ENCODE measurements around the gene IRF8. TPM values are rescaled to one million over a fixed set of nuclear protein-coding genes. Genes with fewer than 3 reads are reported as not detected.
"Not testable (repeated sequence)": the region's sequence is repeated elsewhere in the genome, so short reads cannot be mapped to it uniquely, and the experiment has no call there.

IRF8 gene
- total and polyA plus RNA-seq, 2 of the 13 experiments (the other 11 are each of a cell fraction or from before 2014, with no cell fraction given) = not detected

DNA sequence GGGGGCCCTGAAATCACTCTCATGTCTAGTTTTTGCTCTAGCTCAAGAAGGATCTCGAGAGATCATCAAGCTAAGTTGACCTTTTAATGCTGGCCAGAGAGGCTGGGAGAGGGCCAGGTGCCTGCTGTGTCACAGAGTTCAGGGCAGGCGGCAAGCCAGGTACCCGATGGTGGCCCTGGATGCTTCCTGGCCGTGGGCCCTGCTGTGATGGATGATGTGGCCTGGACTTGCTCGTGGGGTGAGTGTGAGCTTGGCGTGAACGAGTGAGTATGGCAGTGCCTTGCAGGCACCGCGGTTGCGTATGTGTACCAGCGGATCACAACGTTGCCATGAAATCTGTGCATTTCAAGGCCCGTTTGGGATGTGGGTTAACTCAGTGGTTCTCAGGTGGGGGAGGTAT lies 7.4 kb downstream of the IRF8 start:
- intact Hi-C loops (cut with micrococcal nuclease; ENCODE audit: unreplicated experiment) = no loop called here
- 72% methylated on average over 13 of the region's 13 CpGs for WGBS (ENCODE audit: low lambda C conversion rate)
- Histone ChIP-seq H2AFZ (ENCODE audit: low read length) (no peak overlapping the region), H3K4me1 (ENCODE audit: insufficient read depth, low read length) (no peaks in the 10 kb centered on the region), H4K20me1 (ENCODE audit: insufficient read depth, low read length) (no peaks in the 10 kb centered on the region), H3K4me2 (ENCODE audit: low read depth, low read length) (no peak overlapping the region), H3K79me2 (ENCODE audit: insufficient read depth, low read length) (no peaks in the 10 kb centered on the region), H3K27ac (ENCODE audit: extremely low read length, insufficient read depth, low read length) (no peak overlapping the region), H3K27me3 (ENCODE audit: control insufficient read depth in 1 of 2, insufficient read depth in 2 of 2, low read length in 2 of 2) (peaks cover 0 to 24% of the 10 kb centered on the region in 2 experiments; a peak in 3 of 5 replicates), H3K9me3 (ENCODE audit: low read length) (no peaks in the 10 kb centered on the region), H3K4me3 (replicated peaks in 1 of 3; ENCODE audit: insufficient read depth in 1 of 3, low read depth in 2 of 3, low read length in 3 of 3) (no peak overlapping the region), H3K9ac (ENCODE audit: insufficient read depth, low read depth, low read length) (no peak overlapping the region), H3K36me3 (replicated peaks in 1 of 2; ENCODE audit: control insufficient read depth in 1 of 2, insufficient read depth in 2 of 2, low read length in 2 of 2) (no peaks in the 10 kb centered on the region)
- no TSS peak for BruUV-seq (replicated peaks)
- POLR2A ChIA-PET = no interaction called here
- DNase-seq (ENCODE audit: low spot score) (no peak), FAIRE-seq (no peak), ATAC-seq (no peak)
- CTCF ChIA-PET (ENCODE audit: low intra/inter-chr PET ratio, low total read pairs) = no interaction called here
- in situ Hi-C loops (cut with HindIII; ENCODE audit: extremely low pct_ligation_motif_present, low pct_unique_long_range_greater_than_20kb) = no loop called here
- TF ChIP-seq ZBTB43 (CRISPR knock-in tag; conservative IDR thresholded peaks at IDR 0.05) (no peak), IRF2 (CRISPR knock-in tag; IDR thresholded peaks at IDR 0.05) (no peak), ZNF280B (CRISPR knock-in tag; IDR thresholded peaks at IDR 0.05; ENCODE audit: borderline replicate concordance) (peak; percentile 26; the same call in 1 of the 2 replicates), ZSCAN25 (CRISPR knock-in tag; IDR thresholded peaks at IDR 0.05) (no peak), ZNF598 (CRISPR knock-in tag; IDR thresholded peaks at IDR 0.05; ENCODE audit: borderline replicate concordance) (no peak), CENPBD1 (CRISPR knock-in tag; IDR thresholded peaks at IDR 0.05; ENCODE audit: borderline replicate concordance, low read depth) (no peak)
- TF ChIP-seq, protein P1, sequence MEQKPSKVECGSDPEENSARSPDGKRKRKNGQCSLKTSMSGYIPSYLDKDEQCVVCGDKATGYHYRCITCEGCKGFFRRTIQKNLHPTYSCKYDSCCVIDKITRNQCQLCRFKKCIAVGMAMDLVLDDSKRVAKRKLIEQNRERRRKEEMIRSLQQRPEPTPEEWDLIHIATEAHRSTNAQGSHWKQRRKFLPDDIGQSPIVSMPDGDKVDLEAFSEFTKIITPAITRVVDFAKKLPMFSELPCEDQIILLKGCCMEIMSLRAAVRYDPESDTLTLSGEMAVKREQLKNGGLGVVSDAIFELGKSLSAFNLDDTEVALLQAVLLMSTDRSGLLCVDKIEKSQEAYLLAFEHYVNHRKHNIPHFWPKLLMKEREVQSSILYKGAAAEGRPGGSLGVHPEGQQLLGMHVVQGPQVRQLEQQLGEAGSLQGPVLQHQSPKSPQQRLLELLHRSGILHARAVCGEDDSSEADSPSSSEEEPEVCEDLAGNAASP (CRISPR knock-in tag; IDR thresholded peaks at IDR 0.05; ENCODE audit: borderline replicate concordance) = no peak

- H3K4me1 ChIP-seq (ENCODE audit: insufficient read depth, low read length); FAIRE-seq; H3K9ac ChIP-seq (ENCODE audit: insufficient read depth, low read depth, low read length); H3K27ac ChIP-seq (ENCODE audit: extremely low read length, insufficient read depth, low read length); H3K4me2 ChIP-seq (ENCODE audit: low read depth, low read length); ATAC-seq; H4K20me1 ChIP-seq (ENCODE audit: insufficient read depth, low read length); H3K79me2 ChIP-seq (ENCODE audit: insufficient read depth, low read length); CTCF ChIA-PET (ENCODE audit: low intra/inter-chr PET ratio, low total read pairs); DNase-seq (ENCODE audit: low spot score); H2AFZ ChIP-seq (ENCODE audit: low read length); POLR2A ChIA-PET; H3K4me3 ChIP-seq (replicated peaks in 1 of 3; ENCODE audit: insufficient read depth in 1 of 3, low read depth in 2 of 3, low read length in 3 of 3); H3K9me3 ChIP-seq (ENCODE audit: low read length); H3K36me3 ChIP-seq (replicated peaks in 1 of 2; ENCODE audit: control insufficient read depth in 1 of 2, insufficient read depth in 2 of 2, low read length in 2 of 2); intact Hi-C loops (cut with micrococcal nuclease; ENCODE audit: unreplicated experiment); in situ Hi-C loops (cut with HindIII; ENCODE audit: extremely low pct_ligation_motif_present, low pct_unique_long_range_greater_than_20kb); BruUV-seq (replicated peaks): not testable (repeated sequence)
- WGBS (ENCODE audit: low lambda C conversion rate) = 54% methylated on average over 9 of the region's 9 CpGs
- H3K27me3 ChIP-seq (ENCODE audit: control insufficient read depth in 1 of 2, insufficient read depth in 2 of 2, low read length in 2 of 2) = peaks cover 0 to 33% of the 10 kb centered on the region in 2 experiments; a peak in 3 of 5 replicates
Observed at GRCh38 chr16:85907231-85907630, 8.3 kb downstream of the IRF8 start.

Data from HepG2 (cell line).